Ascending aorta (tissue), 2 donors: ENCODE results near the gene BORCS6. TPM values are rescaled to one million over a fixed set of nuclear protein-coding genes. Genes with fewer than 3 reads are reported as not detected.

ENCODE experiments used
- DNase-seq, 2 donors: peaks; one replicate each; pipeline ENCODE4 v3.0.0-alpha.2; 2019; ENCODE audit warnings: low spot score in 2 of 2
- H3K27ac ChIP-seq, 2 donors: fragments of 200-600 bp; sonication (generic); one replicate each; pipeline ENCODE4 v1.5.1; 2016 to 2017; ENCODE audit warnings: mild to moderate bottlenecking in 1 of 2
- H3K27me3 ChIP-seq: fragments of 200-600 bp; sonication (generic); one replicate; pipeline ENCODE4 v1.5.1; 2017
- H3K36me3 ChIP-seq, 2 donors: fragments of 200-600 bp; sonication (generic); one replicate each; pipeline ENCODE4 v1.5.1; 2016
- H3K4me1 ChIP-seq, 2 donors: fragments of 200-600 bp; sonication (generic); one replicate each; pipeline ENCODE4 v1.5.1; 2016 to 2017; ENCODE audit warnings: mild to moderate bottlenecking in 1 of 2
- H3K4me3 ChIP-seq, 2 donors: fragments of 200-600 bp; sonication (generic); one replicate each; pipeline ENCODE4 v1.5.1; 2016 to 2017; ENCODE audit warnings: mild to moderate bottlenecking in 1 of 2
- H3K9me3 ChIP-seq, 2 donors: fragments of 200-600 bp; sonication (generic); one replicate each; pipeline ENCODE4 v1.5.1; 2016
- CTCF ChIP-seq, 3 experiments: fragments of 200-600 bp in 2 of 3; fragments of 450-650 bp in 1 of 3; sonication (generic) in 2 of 3; IDR thresholded peaks; one replicate each; pipeline ENCODE4 v1.5.1; 2016 to 2019; ENCODE audit warnings: antibody characterized with exemption in 3 of 3, mild to moderate bottlenecking in 1 of 3, moderate library complexity in 1 of 3
- intact Hi-C: fragments of 100-400 bp; cut with DNase I; formaldehyde crosslinking; loops from one replicate; pipeline ENCODE4 v1.15.1; 2023
- total RNA-seq: library from RNA; depleted of rRNA; stranded (reverse); fragments of >200 nt; gene quantifications from one replicate; pipeline ENCODE4 v1.1.0, GENCODE V29; 2016

The BORCS6 gene
- 29.5 TPM for total RNA-seq

- peaks cover 14 to 28% of the 10 kb centered on the region in 2 donors for H3K4me1 ChIP-seq
- H3K4me3 ChIP-seq, result peak within 1 kb of the TSS; percentile 69 to 81
- DNase-seq, result peak; percentile 97 to 99
- TF ChIP-seq CTCF (IDR thresholded peaks at IDR 0.05), result peak in 1 of 3 experiments; percentile 6
- no peaks in the 10 kb centered on the region for H3K36me3 ChIP-seq
- H3K27ac ChIP-seq, result peak within 1 kb of the TSS; percentile 96 to 97
- no peaks in the 10 kb centered on the region for H3K9me3 ChIP-seq
- no peaks in the 10 kb centered on the region for H3K27me3 ChIP-seq
- intact Hi-C loops, result loop anchor here (1.0 to 5.0 kb wide), 2 partner anchors 20 to 107 kb away; partner anchors contain the start of genes AURKB and SLC25A35
These were observed at the start of gene BORCS6 for GRCh38 chr17:8189711-8190477. BORCS6 (minus strand) TSS chr17:8190180; CDS start chr17:8190140, 40 bp downstream.

- H3K9me3 ChIP-seq, result no peaks in the 10 kb centered on the region
- intact Hi-C loops, result no loop called here
- H3K27me3 ChIP-seq, result no peaks in the 10 kb centered on the region
- TF ChIP-seq CTCF (IDR thresholded peaks at IDR 0.05), result no peak
- H3K4me3 ChIP-seq, result no peak overlapping the region
- peaks cover 53 to 88% of the 10 kb centered on the region in 2 donors for H3K36me3 ChIP-seq
- no peaks in the 10 kb centered on the region for H3K4me1 ChIP-seq
- no peak overlapping the region for H3K27ac ChIP-seq
- no peak for DNase-seq
These were observed 47.9 kb upstream of the BORCS6 start for GRCh38 chr17:8237886-8238285.

GRCh38 chr17:8237175-8237574 is 47.2 kb upstream of the BORCS6 start:
- no peaks in the 10 kb centered on the region for H3K27me3 ChIP-seq
- no peak overlapping the region for H3K27ac ChIP-seq
- no peak overlapping the region for H3K4me3 ChIP-seq
- H3K4me1 ChIP-seq, result no peaks in the 10 kb centered on the region
- intact Hi-C loops, result no loop called here
- TF ChIP-seq CTCF (IDR thresholded peaks at IDR 0.05), result no peak
- no peaks in the 10 kb centered on the region for H3K9me3 ChIP-seq
- no peak for DNase-seq
- H3K36me3 ChIP-seq, result peaks cover 60 to 94% of the 10 kb centered on the region in 2 donors

- Histone ChIP-seq H3K27me3 (no peaks in the 10 kb centered on the region), H3K4me1 (no peaks in the 10 kb centered on the region), H3K27ac (no peak overlapping the region), H3K4me3 (no peak overlapping the region), H3K36me3 (peaks cover 70 to 94% of the 10 kb centered on the region in 2 donors), H3K9me3 (no peaks in the 10 kb centered on the region)
- no peak for DNase-seq
- TF ChIP-seq CTCF (IDR thresholded peaks at IDR 0.05), result no peak
- intact Hi-C loops, result no loop called here
These were observed 45.7 kb upstream of the BORCS6 start for GRCh38 chr17:8235676-8236075.

- Histone ChIP-seq H3K4me3 (no peak overlapping the region), H3K9me3 (no peaks in the 10 kb centered on the region), H3K4me1 (no peaks in the 10 kb centered on the region), H3K27me3 (no peaks in the 10 kb centered on the region), H3K36me3 (peaks cover 74 to 96% of the 10 kb centered on the region in 2 donors), H3K27ac (no peak overlapping the region)
- DNase-seq, result no peak
- TF ChIP-seq CTCF (IDR thresholded peaks at IDR 0.05), result no peak
- intact Hi-C loops, result no loop called here
These were observed 44.6 kb upstream of the BORCS6 start for GRCh38 chr17:8234361-8235270.
